Measurements from ENCODE around the gene TESK2. TPM values are rescaled to one million over a fixed set of nuclear protein-coding genes. Genes with fewer than 3 reads are reported as not detected.

Gene TESK2
- total RNA-seq, 2 experiments from 2014 or later, result 3.3 to 3.5 TPM

GRCh38 chr1:45348609-45348965, 142.4 kb downstream of the TESK2 start:
- no peaks in the 10 kb centered on the region for H3K27me3 Mint-ChIP-seq (ENCODE audit: low read depth)
- peaks cover 27% of the 10 kb centered on the region for H3K4me1 Mint-ChIP-seq (ENCODE audit: low read depth)
- H3K4me3 Mint-ChIP-seq, result no peak overlapping the region
- no peak overlapping the region for H3K27ac Mint-ChIP-seq
- DNase-seq (no peak), ATAC-seq (no peak)
- H3K9me3 Mint-ChIP-seq (ENCODE audit: insufficient read depth), result no peaks in the 10 kb centered on the region
- ChIA-PET POLR2A (interaction anchor here (0.8 to 4.8 kb wide), 7 partner anchors 9 to 627 kb away, joined by 3 to 37 read pairs (median 3); partner anchors contain the start of genes MUTYH and TOE1), CTCF (interaction anchor here (0.7 to 3.0 kb wide), 4 partner anchors 8 to 145 kb away, joined by 3 to 17 read pairs (median 8); no protein-coding TSS in a partner anchor)
- H3K36me3 Mint-ChIP-seq (ENCODE audit: low read depth), result peaks cover 17% of the 10 kb centered on the region

GRCh38 chr1:45348020-45348419, 142.9 kb downstream of the TESK2 start:
- Mint-ChIP-seq H3K9me3 (ENCODE audit: insufficient read depth) (no peaks in the 10 kb centered on the region), H3K27me3 (ENCODE audit: low read depth) (no peaks in the 10 kb centered on the region), H3K4me1 (ENCODE audit: low read depth) (peaks cover 27% of the 10 kb centered on the region), H3K4me3 (no peak overlapping the region), H3K27ac (no peak overlapping the region), H3K36me3 (ENCODE audit: low read depth) (peaks cover 22% of the 10 kb centered on the region)
- CTCF ChIA-PET, result interaction anchor here (1.2 to 3.0 kb wide), 3 partner anchors 7 to 145 kb away, joined by 6 to 17 read pairs (median 10); no protein-coding TSS in a partner anchor
- POLR2A ChIA-PET, result interaction anchor here (0.5 to 4.8 kb wide), 4 partner anchors 8 to 627 kb away, joined by 3 to 37 read pairs (median 3); partner anchors contain the start of genes MUTYH and TOE1
- no peak for ATAC-seq
- no peak for DNase-seq

GRCh38 chr1:45346473-45346872, 144.5 kb downstream of the TESK2 start:
- no peak overlapping the region for H3K27ac Mint-ChIP-seq
- ChIA-PET POLR2A (interaction anchor here (1.1 to 1.3 kb wide), 2 partner anchors 154 to 238 kb away, joined by 3 to 6 read pairs; partner anchors contain the start of gene MMACHC), CTCF (interaction anchor here (0.8 kb wide), 1 partner anchor 41 kb away, joined by 3 read pairs; no protein-coding TSS in a partner anchor)
- peaks cover 37% of the 10 kb centered on the region for H3K4me1 Mint-ChIP-seq (ENCODE audit: low read depth)
- H3K4me3 Mint-ChIP-seq, result no peak overlapping the region
- no peak for ATAC-seq
- peaks cover 37% of the 10 kb centered on the region for H3K36me3 Mint-ChIP-seq (ENCODE audit: low read depth)
- no peaks in the 10 kb centered on the region for H3K27me3 Mint-ChIP-seq (ENCODE audit: low read depth)
- no peaks in the 10 kb centered on the region for H3K9me3 Mint-ChIP-seq (ENCODE audit: insufficient read depth)
- DNase-seq, result no peak

GRCh38 chr1:45345014-45345413, 145.9 kb downstream of the TESK2 start:
- ChIA-PET POLR2A (no interaction called here), CTCF (no interaction called here)
- no peak for DNase-seq
- peaks cover 29% of the 10 kb centered on the region for H3K4me1 Mint-ChIP-seq (ENCODE audit: low read depth)
- ATAC-seq, result no peak
- no peaks in the 10 kb centered on the region for H3K9me3 Mint-ChIP-seq (ENCODE audit: insufficient read depth)
- H3K27ac Mint-ChIP-seq, result no peak overlapping the region
- no peak overlapping the region for H3K4me3 Mint-ChIP-seq
- H3K27me3 Mint-ChIP-seq (ENCODE audit: low read depth), result no peaks in the 10 kb centered on the region
- H3K36me3 Mint-ChIP-seq (ENCODE audit: low read depth), result peaks cover 40% of the 10 kb centered on the region

GRCh38 chr1:45344499-45344898, 146.5 kb downstream of the TESK2 start:
- Mint-ChIP-seq H3K36me3 (ENCODE audit: low read depth) (peaks cover 44% of the 10 kb centered on the region), H3K4me3 (no peak overlapping the region), H3K4me1 (ENCODE audit: low read depth) (peaks cover 31% of the 10 kb centered on the region), H3K9me3 (ENCODE audit: insufficient read depth) (no peaks in the 10 kb centered on the region), H3K27me3 (ENCODE audit: low read depth) (no peaks in the 10 kb centered on the region), H3K27ac (peak overlapping the region; percentile 18)
- no peak for DNase-seq
- CTCF ChIA-PET, result interaction anchor here (0.6 to 1.4 kb wide), 2 partner anchors 149 to 1074 kb away, joined by 3 to 6 read pairs; no protein-coding TSS in a partner anchor
- ATAC-seq, result no peak
- POLR2A ChIA-PET, result no interaction called here

- peaks cover 54% of the 10 kb centered on the region for H3K36me3 Mint-ChIP-seq (ENCODE audit: low read depth)
- peaks cover 6% of the 10 kb centered on the region for H3K9me3 Mint-ChIP-seq (ENCODE audit: insufficient read depth)
- H3K27me3 Mint-ChIP-seq (ENCODE audit: low read depth), result no peaks in the 10 kb centered on the region
- DNase-seq (peak; percentile 52), ATAC-seq (no peak)
- CTCF ChIA-PET, result interaction anchor here (0.7 to 4.0 kb wide), 17 partner anchors 8 to 904 kb away, joined by 3 to 60 read pairs (median 4); partner anchors contain the start of genes HECTD3, HPDL, TESK2 and UROD
- POLR2A ChIA-PET, result interaction anchor here (0.6 to 7.8 kb wide), 16 partner anchors 9 to 619 kb away, joined by 3 to 77 read pairs (median 13); partner anchors contain the start of genes CCDC163, HECTD3, HPDL and MMACHC
- H3K27ac Mint-ChIP-seq, result peak overlapping the region; percentile 100
- H3K4me3 Mint-ChIP-seq, result peak overlapping the region; percentile 100
- peaks cover 46% of the 10 kb centered on the region for H3K4me1 Mint-ChIP-seq (ENCODE audit: low read depth)
Observed at GRCh38 chr1:45340816-45341466, 150.0 kb downstream of the TESK2 start.

- H3K9me3 Mint-ChIP-seq (ENCODE audit: insufficient read depth), result peaks cover 6% of the 10 kb centered on the region
- DNase-seq, result peak; percentile 97
- H3K36me3 Mint-ChIP-seq (ENCODE audit: low read depth), result peaks cover 51% of the 10 kb centered on the region
- H3K4me1 Mint-ChIP-seq (ENCODE audit: low read depth), result peaks cover 53% of the 10 kb centered on the region
- H3K27ac Mint-ChIP-seq, result peak within 1 kb of the TSS; percentile 100
- H3K4me3 Mint-ChIP-seq, result peak within 1 kb of the TSS; percentile 100
- peak; percentile 91 for ATAC-seq
- ChIA-PET POLR2A (interaction anchor here (0.6 to 7.8 kb wide), 31 partner anchors 9 to 708 kb away, joined by 3 to 77 read pairs (median 4); partner anchors contain the start of genes AKR1A1, CCDC163, DYNLT4 and EIF2B3), CTCF (interaction anchor here (0.7 to 4.0 kb wide), 22 partner anchors 9 to 905 kb away, joined by 3 to 60 read pairs (median 4); partner anchors contain the start of genes HECTD3, HPDL, TESK2 and UROD)
- no peaks in the 10 kb centered on the region for H3K27me3 Mint-ChIP-seq (ENCODE audit: low read depth)
Observed at GRCh38 chr1:45339789-45340558, 151.0 kb downstream of the TESK2 start, which contains the start of the genes MUTYH and TOE1. Gene MUTYH, minus strand, starts transcription at chr1:45340440. Its CDS starts 5,935 bp downstream, at chr1:45334505. Gene TOE1, plus strand, starts transcription at chr1:45340170. Its CDS starts 83 bp downstream, at chr1:45340253.

- ChIA-PET CTCF (interaction anchor here (1.0 to 4.0 kb wide), 3 partner anchors 10 to 33 kb away, joined by 3 to 44 read pairs (median 8); partner anchors contain the start of gene HPDL), POLR2A (interaction anchor here (0.6 to 7.8 kb wide), 4 partner anchors 11 to 334 kb away, joined by 3 to 77 read pairs (median 4); partner anchors contain the start of genes HPDL and PRDX1)
- ATAC-seq (no peak), DNase-seq (no peak)
- Mint-ChIP-seq H3K4me1 (ENCODE audit: low read depth) (peaks cover 68% of the 10 kb centered on the region), H3K27me3 (ENCODE audit: low read depth) (no peaks in the 10 kb centered on the region), H3K27ac (peak overlapping the region; percentile 100), H3K9me3 (ENCODE audit: insufficient read depth) (peaks cover 6% of the 10 kb centered on the region), H3K36me3 (ENCODE audit: low read depth) (peaks cover 58% of the 10 kb centered on the region), H3K4me3 (peak overlapping the region; percentile 23)
Observed at GRCh38 chr1:45337630-45338325, 153.2 kb downstream of the TESK2 start.

GRCh38 chr1:45335855-45336324, 155.1 kb downstream of the TESK2 start:
- Mint-ChIP-seq H3K27ac (peak overlapping the region; percentile 26), H3K36me3 (ENCODE audit: low read depth) (peaks cover 47% of the 10 kb centered on the region), H3K4me1 (ENCODE audit: low read depth) (peaks cover 51% of the 10 kb centered on the region), H3K9me3 (ENCODE audit: insufficient read depth) (peaks cover 6% of the 10 kb centered on the region), H3K4me3 (no peak overlapping the region), H3K27me3 (ENCODE audit: low read depth) (no peaks in the 10 kb centered on the region)
- ChIA-PET CTCF (interaction anchor here (0.9 to 2.3 kb wide), 5 partner anchors 10 to 177 kb away, joined by 3 to 9 read pairs (median 5); partner anchors contain the start of gene HPDL), POLR2A (interaction anchor here (1.1 to 2.1 kb wide), 2 partner anchors 605 to 614 kb away, joined by 3 to 6 read pairs; partner anchors contain the start of gene RNU5D-1)
- ATAC-seq (no peak), DNase-seq (no peak)

- H3K4me3 Mint-ChIP-seq, result no peak overlapping the region
- H3K27me3 Mint-ChIP-seq (ENCODE audit: low read depth), result no peaks in the 10 kb centered on the region
- H3K36me3 Mint-ChIP-seq (ENCODE audit: low read depth), result peaks cover 47% of the 10 kb centered on the region
- H3K4me1 Mint-ChIP-seq (ENCODE audit: low read depth), result peaks cover 47% of the 10 kb centered on the region
- peaks cover 6% of the 10 kb centered on the region for H3K9me3 Mint-ChIP-seq (ENCODE audit: insufficient read depth)
- CTCF ChIA-PET, result interaction anchor here (0.9 to 1.8 kb wide), 4 partner anchors 16 to 179 kb away, joined by 3 to 9 read pairs (median 5); no protein-coding TSS in a partner anchor
- POLR2A ChIA-PET, result interaction anchor here (1.0 to 2.1 kb wide), 5 partner anchors 13 to 613 kb away, joined by 3 to 6 read pairs (median 3); partner anchors contain the start of gene RNU5D-1
- ATAC-seq, result peak; percentile 35
- peak; percentile 51 for DNase-seq
- H3K27ac Mint-ChIP-seq, result peak overlapping the region; percentile 84
Observed at GRCh38 chr1:45334308-45335245, 156.4 kb downstream of the TESK2 start.
